SIG-M5 treated with dmso at 0.1 percent for 504 hours (cell line): ENCODE measurements around the gene SSBP3.

Experiments used
- DNase-seq: peaks from one replicate; lab custom pipeline; 2025; ENCODE audit not compliant: unreplicated experiment; lab: John Stamatoyannopoulos, UW

Gene SSBP3

DNA sequence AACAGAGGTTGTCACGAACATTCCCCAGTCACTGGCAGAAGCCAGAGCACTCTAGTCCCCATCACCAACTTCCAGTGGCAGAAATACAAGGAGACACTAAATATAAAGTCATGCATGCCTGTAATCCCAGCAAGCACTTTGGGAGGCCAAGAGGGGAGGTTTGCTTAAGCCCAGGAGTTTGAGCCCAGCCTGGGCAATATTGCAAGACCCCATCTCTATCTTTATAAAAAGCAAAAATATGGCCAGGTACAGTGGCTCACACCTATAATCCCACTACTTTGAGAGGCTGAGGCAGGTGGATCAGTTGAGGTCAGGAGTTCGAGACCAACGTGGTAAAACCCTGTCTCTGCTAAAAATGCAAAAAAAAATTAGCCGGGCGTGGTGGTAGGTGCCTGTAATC, 212.7 kb downstream of the SSBP3 start:
- no peak for DNase-seq

DNA sequence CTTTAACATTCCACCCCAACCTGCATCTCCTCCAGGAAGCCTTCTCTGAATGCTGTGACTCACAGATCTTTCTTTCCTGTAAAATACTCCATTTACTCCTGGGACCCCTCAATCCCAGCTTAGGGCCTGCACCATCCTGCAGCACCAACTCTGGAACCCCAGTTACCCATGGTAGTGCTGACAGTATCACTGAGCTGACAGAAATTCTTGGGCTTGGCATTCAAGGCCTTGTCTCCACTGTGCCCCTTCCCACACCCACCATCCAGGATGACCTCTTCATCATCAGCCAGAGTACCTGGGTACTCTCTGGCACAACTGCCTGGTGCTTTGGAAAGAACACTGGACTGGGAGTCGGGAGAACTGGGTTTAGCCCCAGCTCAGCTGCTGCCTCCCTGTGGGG, 214.7 kb downstream of the SSBP3 start:
- no peak for DNase-seq

DNA sequence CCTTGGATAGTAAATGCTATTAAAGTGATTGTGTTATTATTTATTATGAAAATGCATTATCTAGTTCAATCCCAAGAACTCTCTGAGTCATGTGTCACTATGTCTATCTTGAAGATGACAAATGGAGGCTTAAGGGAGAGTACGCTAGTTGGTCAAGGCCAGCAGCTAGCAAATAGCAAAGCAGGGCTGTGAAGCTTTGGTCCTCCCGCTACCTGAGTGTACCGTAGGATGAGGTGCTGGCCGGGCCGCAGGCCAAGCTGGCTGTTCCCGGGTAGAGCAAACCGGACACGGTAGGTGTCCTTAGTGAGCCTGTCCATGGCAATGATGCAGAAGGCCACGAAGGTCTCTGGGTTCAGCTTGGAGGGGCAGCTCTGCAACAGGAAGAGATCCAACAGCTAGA, 215.7 kb downstream of the SSBP3 start:
- DNase-seq = no peak

DNA sequence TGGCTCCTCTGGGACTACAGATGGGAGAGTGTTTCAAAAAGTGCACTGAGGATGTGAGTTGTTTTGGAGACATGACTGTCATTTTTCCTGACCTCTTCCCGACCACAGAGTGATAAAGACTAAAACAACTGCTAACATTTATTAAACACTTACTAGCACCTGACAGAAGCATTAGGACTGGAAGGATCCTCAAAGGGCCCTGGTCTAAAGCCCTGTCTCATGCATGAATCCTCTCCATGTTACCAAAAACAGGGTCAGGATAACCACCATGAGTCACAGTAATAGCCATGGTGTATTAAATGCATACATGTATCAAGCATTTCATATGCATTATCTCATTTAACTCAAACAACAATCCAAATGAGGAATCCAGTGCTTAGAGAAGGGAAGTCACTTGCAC, 217.9 kb downstream of the SSBP3 start:
- no peak for DNase-seq

DNA sequence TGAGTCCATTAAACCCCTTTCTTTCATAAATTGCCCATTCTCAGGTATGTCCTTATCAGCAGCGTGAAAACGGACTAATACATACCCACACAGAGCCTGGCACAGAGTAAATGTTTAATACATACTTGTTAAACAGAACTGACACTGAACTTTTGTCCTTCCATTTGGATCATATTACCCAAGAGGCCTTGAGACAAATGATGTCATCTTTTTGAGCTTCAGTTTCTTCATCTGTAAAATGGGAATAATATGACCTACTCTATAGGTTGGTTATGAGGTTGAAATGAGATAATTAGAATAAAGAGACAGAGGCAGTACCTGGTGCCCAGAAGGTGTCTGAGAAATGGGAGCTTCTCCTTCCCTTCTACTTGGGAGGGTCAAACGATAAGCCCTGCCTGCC, 220.1 kb downstream of the SSBP3 start:
- no peak for DNase-seq

DNA sequence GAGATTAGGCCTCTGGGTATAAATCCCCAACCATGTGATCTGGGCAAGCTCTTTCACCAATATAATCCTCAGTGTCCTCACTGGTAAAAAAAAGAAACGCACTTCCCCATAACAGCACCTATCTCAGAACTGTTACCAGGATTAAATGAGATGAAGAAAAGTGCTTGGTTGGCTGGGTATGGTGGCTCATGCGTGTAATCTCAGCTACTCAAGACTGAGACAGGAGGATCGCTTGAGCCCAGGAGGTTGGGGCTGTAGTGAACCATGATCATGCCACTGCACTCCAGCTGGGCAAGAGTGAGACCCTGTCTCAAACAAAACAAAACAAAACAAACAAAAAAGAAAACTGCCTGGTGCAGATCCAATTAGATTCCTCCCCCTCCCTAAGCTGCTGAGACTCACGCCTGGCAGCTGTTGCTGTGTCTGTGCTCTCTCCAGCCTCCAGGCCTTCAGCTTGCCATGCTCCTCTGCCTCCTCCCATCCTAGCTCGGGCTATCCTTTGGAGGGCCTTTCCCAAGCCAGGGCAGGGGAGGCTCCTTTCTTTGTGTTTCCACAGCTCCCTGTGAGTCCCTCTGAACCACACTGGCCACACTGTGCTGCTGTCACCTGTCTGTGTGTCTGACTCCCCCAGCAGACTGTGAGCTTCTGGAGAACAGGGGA, 225.4 kb downstream of the SSBP3 start:
- DNase-seq = no peak

DNA sequence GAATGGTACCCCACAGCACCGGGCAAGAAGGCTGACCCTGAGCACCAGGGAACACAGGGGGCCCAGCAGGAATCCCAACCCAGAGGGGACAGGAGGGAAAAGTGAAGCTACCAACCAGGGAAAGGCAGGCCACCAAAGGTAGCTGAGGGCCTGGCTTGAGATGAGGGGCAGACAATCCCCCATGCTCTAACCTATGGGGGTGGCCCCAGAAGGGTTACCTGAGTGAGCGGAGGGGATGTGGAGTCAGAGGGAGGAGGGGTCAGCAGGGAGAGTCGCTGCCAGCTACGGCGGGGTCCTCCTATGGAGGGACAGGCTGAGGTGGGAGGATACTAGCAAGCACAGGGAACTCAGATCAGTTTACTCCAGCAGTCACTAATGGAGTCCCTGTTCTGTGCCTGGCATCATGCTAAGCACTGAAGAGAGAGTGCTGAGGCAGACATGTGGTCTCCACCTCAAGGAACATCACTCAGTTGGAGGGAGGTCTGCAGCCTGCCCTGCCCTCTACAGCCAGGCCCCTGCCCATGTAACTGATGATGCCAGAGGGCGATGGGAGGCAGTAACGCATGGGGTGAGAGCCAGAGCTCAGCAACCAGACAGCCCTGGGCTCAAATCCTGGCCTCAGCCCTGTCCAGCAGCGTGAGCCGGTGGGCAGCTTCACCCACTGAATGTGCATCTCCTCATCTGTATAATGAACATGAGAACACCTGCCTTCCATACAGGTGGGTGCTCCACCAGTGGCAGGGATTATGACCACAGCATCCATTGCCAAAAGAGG, 227.7 kb downstream of the SSBP3 start:
- DNase-seq = no peak

DNA sequence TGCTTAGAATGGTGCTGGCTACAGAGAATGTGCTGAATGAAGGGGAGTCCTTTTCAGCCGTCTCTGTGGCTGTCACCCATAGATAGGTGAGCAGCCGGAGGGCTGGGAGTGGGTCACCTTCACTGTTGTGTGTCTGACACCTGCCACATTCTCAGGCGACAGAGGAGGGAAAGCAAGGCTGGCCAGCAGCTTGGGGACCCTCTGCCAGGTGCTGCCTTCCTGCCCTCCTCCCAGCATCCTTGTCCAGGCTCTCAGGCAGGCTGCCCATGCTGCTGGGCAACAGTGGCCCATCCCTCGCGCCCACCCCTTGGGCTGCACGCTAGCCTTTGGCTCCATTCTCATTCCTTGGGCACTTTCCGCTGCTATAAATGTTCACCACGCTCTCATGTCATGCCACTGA, 228.5 kb downstream of the SSBP3 start:
- DNase-seq = no peak

DNA sequence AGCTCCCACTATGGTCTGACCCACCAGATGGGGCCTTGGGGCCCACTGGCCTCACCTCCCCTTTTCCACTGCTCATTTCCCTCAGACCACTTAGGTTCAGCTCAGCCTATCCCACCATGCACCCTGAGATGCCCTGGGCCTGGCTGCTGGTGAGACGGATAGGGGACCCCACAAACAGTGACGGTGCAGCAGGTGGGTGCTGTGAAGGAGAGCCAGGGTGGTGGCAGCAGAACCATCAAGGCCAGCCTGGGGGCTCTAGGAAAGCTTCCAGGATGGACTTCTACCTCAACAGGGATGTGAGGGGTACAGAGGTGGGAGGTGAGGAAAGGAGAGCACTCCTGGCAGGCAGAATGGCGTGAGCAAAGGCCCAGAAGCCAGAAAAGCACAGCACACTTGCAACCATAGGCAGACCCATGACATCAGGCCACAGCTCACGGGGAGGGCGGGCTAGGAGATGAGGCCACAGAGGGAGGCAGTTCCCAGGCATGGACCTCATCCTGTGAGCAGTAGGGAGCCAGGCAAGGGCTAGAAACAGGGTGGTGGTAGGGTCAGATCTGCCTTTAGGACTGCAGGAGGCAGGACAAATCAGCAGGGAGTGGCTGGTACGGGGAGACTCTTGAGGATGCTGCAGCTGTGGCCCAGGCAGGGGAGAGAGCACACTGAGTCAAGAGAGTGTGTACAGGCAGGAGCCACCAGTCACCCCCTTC, 229.4 kb downstream of the SSBP3 start:
- DNase-seq = no peak
